Measurements from ENCODE around the gene TRMT112.
"Not testable (repeated sequence)": the region's sequence is repeated elsewhere in the genome, so short reads cannot be mapped to it uniquely, and the experiment has no call there.

TRMT112 gene

GRCh38 chr11:64327993-64328392 is 10.6 kb upstream of the TRMT112 start:
- DNase-seq: no peak

DNA sequence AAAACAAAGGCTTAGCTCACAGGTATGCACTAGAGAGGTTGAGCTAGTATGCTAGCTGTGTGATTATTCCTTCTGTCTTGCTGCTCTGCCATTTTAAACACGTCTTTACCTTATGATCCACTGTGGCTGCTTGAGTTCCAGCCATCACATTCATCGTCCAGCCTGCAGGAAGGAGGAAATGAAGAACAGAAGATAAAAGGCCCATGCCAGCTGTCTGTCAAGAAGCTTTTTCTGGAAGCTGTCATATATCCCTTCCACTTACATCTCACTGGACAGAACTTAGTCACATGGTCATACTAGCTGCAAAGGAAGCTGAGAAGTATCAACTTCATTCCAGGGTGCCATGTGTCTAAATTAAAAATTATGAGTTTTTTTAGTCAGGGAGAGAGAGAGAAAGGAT is 10.0 kb upstream of the TRMT112 start:
- DNase-seq: no peak

DNA sequence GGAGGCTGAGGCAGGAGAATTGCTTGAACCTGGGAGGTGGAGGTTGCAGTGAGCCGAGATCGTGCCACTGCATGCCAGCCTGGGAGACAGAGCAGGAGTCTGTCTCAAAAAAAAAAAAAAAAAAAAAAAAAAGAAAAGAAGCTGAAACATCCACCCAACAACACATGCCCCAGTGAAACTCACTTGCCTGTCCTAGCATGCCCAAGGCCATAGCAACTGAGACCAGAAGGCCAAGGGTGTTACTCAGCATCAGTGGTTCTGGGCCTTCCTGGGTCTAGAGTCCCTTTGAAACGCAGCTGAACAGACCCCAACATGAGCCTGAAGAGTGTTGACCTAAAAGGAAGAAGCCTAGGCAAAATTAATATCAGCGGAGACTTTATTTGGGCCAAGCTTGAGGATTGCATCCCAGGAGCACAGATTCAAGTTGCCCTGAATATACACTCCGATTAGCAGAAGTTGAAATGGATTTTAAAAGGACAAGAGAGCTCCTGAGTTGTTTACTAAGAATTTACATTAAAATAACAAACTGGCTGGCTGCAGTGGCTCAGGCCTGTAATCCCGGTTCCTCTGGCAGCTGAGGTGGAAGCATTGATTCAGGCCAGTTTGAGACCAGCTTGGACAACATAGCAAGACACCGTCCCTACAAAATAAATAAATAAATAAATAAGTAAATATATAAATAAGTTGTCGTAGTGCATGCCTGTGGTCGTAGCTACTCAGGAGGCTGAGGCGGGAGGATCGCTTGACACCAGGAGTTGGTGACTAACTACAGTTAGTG is 7.5 kb upstream of the TRMT112 start:
- DNase-seq: no peak

DNA sequence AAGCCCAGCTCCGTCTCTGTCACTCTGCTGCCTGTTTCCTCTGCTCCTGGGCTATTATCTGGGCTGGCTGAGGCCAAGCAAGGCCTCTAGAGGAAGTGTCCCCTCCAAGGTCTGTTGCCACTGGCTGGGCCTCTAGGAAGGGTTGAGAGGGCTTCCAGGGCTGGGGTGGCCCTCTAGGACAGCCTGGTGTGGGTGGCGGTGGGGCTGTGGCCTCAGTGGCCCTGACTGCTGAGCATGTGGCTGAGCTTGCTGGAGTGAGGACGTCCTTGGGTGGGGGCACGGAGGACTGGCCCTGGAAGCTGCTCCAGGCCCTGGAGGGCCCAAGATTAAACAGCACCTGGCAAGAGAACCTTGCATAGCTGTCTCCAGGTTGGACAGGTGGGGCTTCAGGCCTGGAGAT is 6.6 kb upstream of the TRMT112 start:
- not testable (repeated sequence) for DNase-seq

GRCh38 chr11:64323373-64323772 is 6.0 kb upstream of the TRMT112 start:
- no peak for DNase-seq

DNA sequence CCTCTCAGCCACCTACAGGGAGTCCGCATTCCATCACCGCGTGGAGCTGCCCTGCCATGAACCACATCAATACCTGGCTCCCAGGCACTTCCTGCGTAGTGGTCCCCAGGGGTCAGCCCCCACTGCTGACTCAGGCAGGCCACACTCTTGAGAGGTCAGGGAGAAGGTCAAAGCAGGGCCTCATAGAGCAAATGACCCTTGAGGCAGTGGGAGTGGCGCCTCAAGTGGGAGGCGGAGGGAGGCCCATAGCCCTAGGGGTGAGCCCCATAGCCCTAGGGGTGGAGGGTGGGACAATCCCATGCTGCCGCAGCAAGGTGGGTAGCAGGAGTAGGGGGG is 5.5 kb upstream of the TRMT112 start:
- DNase-seq: no peak

DNA sequence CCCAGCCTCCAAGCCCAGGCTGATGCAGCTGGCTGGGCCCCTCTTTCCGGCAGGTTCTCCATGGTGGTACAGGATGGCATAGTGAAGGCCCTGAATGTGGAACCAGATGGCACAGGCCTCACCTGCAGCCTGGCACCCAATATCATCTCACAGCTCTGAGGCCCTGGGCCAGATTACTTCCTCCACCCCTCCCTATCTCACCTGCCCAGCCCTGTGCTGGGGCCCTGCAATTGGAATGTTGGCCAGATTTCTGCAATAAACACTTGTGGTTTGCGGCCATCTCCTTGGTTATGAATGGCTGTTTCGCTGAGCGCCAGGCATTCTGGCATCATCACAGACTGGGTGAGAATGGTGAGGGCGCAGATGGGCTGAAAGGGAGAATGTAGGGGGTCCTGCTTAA is 4.2 kb upstream of the TRMT112 start:
- DNase-seq: no peak

DNA sequence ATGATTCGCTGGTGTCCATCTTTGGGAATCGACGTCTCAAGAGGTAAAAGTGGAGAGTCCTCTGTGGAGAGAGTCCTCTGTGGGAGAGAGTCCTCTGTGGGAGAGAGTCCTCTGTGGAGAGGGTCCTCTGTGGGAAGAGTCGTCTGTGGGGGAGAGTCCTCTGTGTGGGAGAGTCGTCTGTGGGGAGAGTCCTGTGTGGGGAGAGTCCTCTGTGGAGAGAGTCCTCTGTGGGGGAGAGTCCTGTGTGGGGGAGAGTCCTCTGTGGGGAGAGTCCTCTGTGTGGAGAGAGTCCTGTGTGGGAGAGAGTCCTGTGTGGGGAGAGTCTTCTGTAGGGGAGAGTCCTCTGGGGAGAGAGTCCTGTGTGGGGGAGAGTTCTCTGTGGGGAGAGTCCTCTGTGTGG is 3.7 kb upstream of the TRMT112 start:
- no peak for DNase-seq

- DNase-seq: no peak
These were observed 3.2 kb upstream of the TRMT112 start for GRCh38 chr11:64320556-64320955.

DNA sequence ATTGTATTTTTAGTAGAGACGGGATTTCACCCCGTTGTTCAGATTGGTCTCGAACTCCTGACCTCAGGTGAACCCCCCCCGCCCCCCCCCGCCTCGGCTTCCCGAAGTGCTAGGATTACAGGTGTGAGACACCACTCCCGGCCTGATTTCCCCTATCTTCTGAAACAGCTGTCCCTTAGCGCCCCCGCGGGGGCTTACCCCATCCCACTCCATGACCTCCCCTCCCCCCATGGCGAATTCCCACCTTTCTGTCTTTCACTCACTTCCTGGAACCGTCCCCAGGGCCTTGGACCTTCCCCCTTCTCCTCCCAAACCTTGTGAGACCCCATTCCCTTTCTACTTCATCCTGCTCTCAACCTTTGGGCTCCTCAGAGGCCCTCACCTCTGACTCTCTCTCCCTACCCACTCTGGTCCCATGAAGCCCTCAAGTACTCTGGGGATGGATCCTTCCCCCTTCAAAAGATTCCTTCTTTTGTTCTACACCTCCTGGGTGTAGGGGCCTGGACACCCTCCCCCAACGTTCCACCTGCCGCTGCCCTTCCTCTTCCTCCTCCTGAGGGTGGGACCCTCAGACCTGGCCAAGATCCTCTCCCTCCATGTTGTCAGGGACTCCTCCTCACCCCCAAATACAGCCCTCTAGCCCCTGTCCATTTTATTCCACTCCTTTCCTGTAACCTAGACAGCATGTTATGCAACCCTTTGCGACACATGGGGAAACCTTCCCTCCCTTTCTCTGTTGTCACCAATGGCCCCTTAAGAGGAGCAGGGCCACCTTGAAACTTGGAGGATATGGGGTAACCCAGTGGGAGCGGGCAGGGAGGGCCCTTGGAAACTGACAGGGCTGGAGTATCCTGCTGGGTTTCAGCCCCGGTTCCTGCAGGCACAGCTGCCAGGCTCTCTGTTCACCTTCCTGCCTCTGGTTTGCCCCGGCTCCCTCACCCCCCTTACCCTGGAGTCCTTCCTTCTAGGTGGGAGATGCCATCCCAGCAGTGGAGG is 1.7 kb upstream of the TRMT112 start:
- peak; percentile 22 for DNase-seq

GRCh38 chr11:64317961-64318765 is 804 bp upstream of the TRMT112 start, which contains the start of gene PRDX5:
Gene PRDX5, plus strand, starts transcription at chr11:64318121. Its CDS starts 95 bp downstream, at chr11:64318216.
- peak; percentile 65 for DNase-seq

GRCh38 chr11:64316672-64317324 is 561 bp downstream of the TRMT112 start:
- no peak for DNase-seq

DNA sequence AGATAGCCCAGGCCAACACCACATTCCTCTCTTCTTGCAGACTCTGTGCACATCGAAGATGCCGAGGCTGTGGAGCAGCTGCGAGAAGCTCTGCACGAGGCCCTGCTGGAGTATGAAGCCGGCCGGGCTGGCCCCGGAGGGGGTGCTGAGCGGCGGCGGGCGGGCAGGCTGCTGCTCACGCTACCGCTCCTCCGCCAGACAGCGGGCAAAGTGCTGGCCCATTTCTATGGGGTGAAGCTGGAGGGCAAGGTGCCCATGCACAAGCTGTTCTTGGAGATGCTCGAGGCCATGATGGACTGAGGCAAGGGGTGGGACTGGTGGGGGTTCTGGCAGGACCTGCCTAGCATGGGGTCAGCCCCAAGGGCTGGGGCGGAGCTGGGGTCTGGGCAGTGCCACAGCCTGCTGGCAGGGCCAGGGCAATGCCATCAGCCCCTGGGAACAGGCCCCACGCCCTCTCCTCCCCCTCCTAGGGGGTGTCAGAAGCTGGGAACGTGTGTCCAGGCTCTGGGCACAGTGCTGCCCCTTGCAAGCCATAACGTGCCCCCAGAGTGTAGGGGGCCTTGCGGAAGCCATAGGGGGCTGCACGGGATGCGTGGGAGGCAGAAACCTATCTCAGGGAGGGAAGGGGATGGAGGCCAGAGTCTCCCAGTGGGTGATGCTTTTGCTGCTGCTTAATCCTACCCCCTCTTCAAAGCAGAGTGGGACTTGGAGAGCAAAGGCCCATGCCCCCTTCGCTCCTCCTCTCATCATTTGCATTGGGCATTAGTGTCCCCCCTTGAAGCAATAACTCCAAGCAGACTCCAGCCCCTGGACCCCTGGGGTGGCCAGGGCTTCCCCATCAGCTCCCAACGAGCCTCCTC is 1.5 kb downstream of the TRMT112 start:
- not testable (repeated sequence) for DNase-seq

DNA sequence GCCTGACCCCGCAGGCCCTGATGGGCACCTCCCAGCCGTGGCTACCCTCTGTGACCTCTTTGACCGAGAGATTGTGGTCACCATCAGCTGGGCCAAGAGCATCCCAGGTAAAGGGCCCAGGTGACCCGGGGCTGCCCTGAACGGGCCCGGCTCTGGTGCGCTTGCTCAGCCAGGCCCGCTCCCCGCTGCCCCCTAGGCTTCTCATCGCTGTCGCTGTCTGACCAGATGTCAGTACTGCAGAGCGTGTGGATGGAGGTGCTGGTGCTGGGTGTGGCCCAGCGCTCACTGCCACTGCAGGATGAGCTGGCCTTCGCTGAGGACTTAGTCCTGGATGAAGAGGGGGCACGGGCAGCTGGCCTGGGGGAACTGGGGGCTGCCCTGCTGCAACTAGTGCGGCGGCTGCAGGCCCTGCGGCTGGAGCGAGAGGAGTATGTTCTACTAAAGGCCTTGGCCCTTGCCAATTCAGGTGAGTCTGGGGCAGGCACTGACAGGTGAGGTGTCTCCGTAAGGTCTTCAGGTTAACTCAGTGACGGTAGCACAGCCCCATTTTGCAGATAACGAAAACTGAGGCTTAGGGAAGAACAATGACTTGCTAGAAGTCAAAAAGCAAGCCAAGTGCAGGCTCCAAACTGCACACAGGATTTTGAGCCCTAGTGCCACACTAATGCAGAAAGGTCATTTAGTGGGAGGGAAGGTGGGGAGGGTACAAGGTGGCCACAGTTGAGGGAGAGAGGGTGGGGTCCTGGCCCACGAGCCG is 2.4 kb downstream of the TRMT112 start:
- DNase-seq: no peak

DNA sequence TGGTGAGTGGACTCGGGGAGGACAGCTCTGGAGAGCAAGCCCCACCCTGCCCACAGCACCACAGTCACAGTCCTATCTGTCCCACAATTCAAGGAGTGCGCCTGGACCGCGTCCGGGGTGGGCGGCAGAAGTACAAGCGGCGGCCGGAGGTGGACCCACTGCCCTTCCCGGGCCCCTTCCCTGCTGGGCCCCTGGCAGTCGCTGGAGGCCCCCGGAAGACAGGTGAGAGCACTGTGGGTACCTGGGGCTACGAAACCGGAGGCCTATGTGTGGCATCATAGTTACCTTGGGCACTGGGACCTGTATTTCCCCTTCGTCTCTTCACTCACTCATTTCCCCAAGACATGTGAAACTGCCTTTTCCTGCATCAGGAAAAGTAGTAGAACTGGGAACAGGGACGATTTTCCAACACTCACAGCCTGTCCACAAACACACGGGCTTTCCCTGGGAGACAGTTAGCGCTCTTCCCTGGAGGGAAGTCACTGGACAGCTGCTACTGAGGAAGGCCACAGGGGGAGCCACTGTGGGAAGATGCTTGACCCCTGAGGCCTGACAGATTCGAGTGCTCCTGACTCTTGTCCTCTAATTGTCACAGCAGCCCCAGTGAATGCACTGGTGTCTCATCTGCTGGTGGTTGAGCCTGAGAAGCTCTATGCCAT is 3.1 kb downstream of the TRMT112 start:
- DNase-seq: no peak

DNA sequence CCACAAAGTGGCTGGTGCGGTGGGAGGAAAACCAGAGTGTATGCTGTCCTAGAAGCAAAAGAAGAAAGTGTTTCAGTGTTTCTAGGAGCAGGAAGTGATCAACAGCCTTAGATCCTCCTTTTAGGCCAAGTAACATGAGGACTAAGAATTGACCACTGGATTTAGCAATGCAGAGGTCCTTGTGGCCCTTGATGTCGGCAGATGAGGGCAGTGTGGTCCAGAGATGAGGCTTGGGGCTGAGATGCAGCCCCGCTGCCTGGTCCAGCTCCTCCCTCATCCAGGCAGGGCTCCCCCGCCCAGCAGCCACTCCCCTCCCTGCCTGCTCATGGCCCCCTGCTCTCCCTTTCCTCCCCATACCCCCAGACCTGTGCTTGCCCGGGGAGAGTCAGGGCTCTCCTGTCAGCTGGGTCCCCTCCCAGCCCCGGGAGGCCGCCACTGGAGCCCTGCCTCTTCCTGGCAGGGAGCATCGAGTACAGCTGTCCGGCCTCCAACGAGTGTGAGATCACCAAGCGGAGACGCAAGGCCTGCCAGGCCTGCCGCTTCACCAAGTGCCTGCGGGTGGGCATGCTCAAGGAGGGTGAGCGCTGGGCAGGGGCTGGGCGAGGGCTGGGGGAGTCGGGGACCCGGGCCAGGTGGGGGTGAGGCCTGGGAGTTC is 3.7 kb downstream of the TRMT112 start:
- DNase-seq: no peak

GRCh38 chr11:64312947-64313346 is 4.4 kb downstream of the TRMT112 start:
- DNase-seq: no peak

- not testable (repeated sequence) for DNase-seq
These were observed 9.6 kb downstream of the TRMT112 start for GRCh38 chr11:64307795-64308194.

- no peak for DNase-seq
These were observed 10.3 kb downstream of the TRMT112 start for GRCh38 chr11:64306876-64307622.
